Keratinocyte (primary cell): Measurements from ENCODE around the gene DOCK7. TPM values are rescaled to one million over a fixed set of nuclear protein-coding genes. Genes with fewer than 3 reads are reported as not detected.

Experiments used
- DNase-seq: peaks from one replicate; pipeline ENCODE4 v3.0.0-alpha.2; 2011; ENCODE audit warnings: low read depth, missing footprints, low spot score
- FAIRE-seq: peaks from 2 replicates; lab custom pipeline; 2011; peaks lifted over from hg19 to GRCh38; lab: Jason Lieb, UNC
- H2AFZ ChIP-seq: 2 replicates; pipeline ENCODE4 v1.6.0; 2012; ENCODE audit warnings: low read length, control low read depth, inconsistent platforms; ENCODE audit not compliant: control insufficient read depth
- H3K27ac ChIP-seq: 2 replicates; pipeline ENCODE4 v1.5.1; 2011; ENCODE audit warnings: low read length; ENCODE audit not compliant: control insufficient read depth, insufficient read depth
- H3K27me3 ChIP-seq: 3 replicates; pipeline ENCODE4 v1.6.0; 2011; ENCODE audit warnings: low read length; ENCODE audit not compliant: control insufficient read depth, insufficient read depth; ENCODE audit errors: extremely low read depth
- H3K36me3 ChIP-seq, 2 experiments: 2 replicates in 1 of 2; 3 replicates in 1 of 2; pipeline ENCODE4 v1.5.1; 2011; ENCODE audit warnings: low read length in 2 of 2, mild to moderate bottlenecking in 1 of 2; ENCODE audit not compliant: control insufficient read depth in 2 of 2, insufficient read depth in 2 of 2; ENCODE audit errors: extremely low read depth in 1 of 2
- H3K4me1 ChIP-seq: 3 replicates; pipeline ENCODE4 v1.5.1; 2011; ENCODE audit warnings: low read length; ENCODE audit not compliant: control insufficient read depth, insufficient read depth; ENCODE audit errors: extremely low read depth
- H3K4me2 ChIP-seq: 3 replicates; pipeline ENCODE4 v1.6.0; 2011; ENCODE audit warnings: low read depth, low read length; ENCODE audit not compliant: control insufficient read depth, insufficient read depth; ENCODE audit errors: extremely low read depth
- H3K4me3 ChIP-seq, 3 experiments: fragments of 200-600 bp in 1 of 3; sonication (generic) in 1 of 3; 2 replicates in 2 of 3; 3 replicates in 1 of 3; pipeline ENCODE4 v1.5.1; 2011 to 2016; ENCODE audit warnings: low read length in 3 of 3, mild to moderate bottlenecking in 3 of 3, control low read depth in 2 of 3, inconsistent platforms in 1 of 3, low read depth in 1 of 3, mixed read lengths in 1 of 3, mixed run types in 1 of 3, moderate library complexity in 1 of 3; ENCODE audit not compliant: control insufficient read depth in 2 of 3, insufficient read depth in 2 of 3; ENCODE audit errors: extremely low read depth in 1 of 3
- H3K79me2 ChIP-seq: 2 replicates; pipeline ENCODE4 v1.6.0; 2012; ENCODE audit warnings: low read length; ENCODE audit not compliant: control insufficient read depth, insufficient read depth
- H3K9ac ChIP-seq: 3 replicates; pipeline ENCODE4 v1.6.0; 2011; ENCODE audit warnings: low read length; ENCODE audit not compliant: control insufficient read depth, insufficient read depth; ENCODE audit errors: extremely low read depth
- H3K9me1 ChIP-seq: 3 replicates; pipeline ENCODE4 v1.6.0; 2011; ENCODE audit warnings: low read length; ENCODE audit not compliant: control insufficient read depth, insufficient read depth; ENCODE audit errors: extremely low read depth
- H3K9me3 ChIP-seq: 2 replicates; pipeline ENCODE4 v1.5.1; 2012; ENCODE audit warnings: low read depth, low read length; ENCODE audit not compliant: control insufficient read depth
- H4K20me1 ChIP-seq: 3 replicates; pipeline ENCODE4 v1.6.0; 2011; ENCODE audit warnings: low read length; ENCODE audit not compliant: control insufficient read depth, insufficient read depth; ENCODE audit errors: extremely low read depth
- EZH2 ChIP-seq: IDR thresholded peaks from one replicate; pipeline ENCODE4 v1.6.1; 2012; ENCODE audit warnings: inconsistent platforms, mild to moderate bottlenecking, low read length, moderate library complexity
- dilution Hi-C: fragments of 300-500 bp; cut with MboI; formaldehyde crosslinking; loops from one replicate; pipeline ENCODE4 v1.7.0; 2020; ENCODE audit warnings: low sequenced_read_pairs; ENCODE audit not compliant: extremely low pct_ligation_motif_present
- polyA plus RNA-seq, 5 experiments: library from polyadenylated mRNA; depleted of rRNA in 3 of 5; stranded (reverse) in 3 of 5; stranded (forward) in 1 of 5; unstranded in 1 of 5; fragments of >200 nt; gene quantifications; 1 replicate in 1 of 5; 2 replicates in 3 of 5; 3 replicates in 1 of 5; pipeline versions ENCODE4 v1.2.1 to v1.2.3, GENCODE V29; 2011 to 2012; ENCODE audit warnings: missing spikeins in 2 of 5, low read depth in 1 of 5, low replicate concordance in 1 of 5
- TF ChIP-seq, protein P1 (sequence below), 3 experiments: IDR thresholded peaks in 1 of 3; conservative IDR thresholded peaks in 1 of 3; optimal IDR thresholded peaks in 1 of 3; 2 replicates in 2 of 3; 3 replicates in 1 of 3; pipeline versions ENCODE3 to v1.5.1; 2011; ENCODE audit warnings: low read length in 3 of 3, mild to moderate bottlenecking in 3 of 3, moderate library complexity in 2 of 3, control low read depth in 1 of 3, inconsistent platforms in 1 of 3; ENCODE audit not compliant: insufficient read depth in 2 of 3; ENCODE audit errors: extremely low read depth in 1 of 3

Gene DOCK7
- polyA plus RNA-seq, 1 donor (not counting 4 experiments of a cell fraction or from before 2014, with no cell fraction given) = 66.9 TPM

DNA sequence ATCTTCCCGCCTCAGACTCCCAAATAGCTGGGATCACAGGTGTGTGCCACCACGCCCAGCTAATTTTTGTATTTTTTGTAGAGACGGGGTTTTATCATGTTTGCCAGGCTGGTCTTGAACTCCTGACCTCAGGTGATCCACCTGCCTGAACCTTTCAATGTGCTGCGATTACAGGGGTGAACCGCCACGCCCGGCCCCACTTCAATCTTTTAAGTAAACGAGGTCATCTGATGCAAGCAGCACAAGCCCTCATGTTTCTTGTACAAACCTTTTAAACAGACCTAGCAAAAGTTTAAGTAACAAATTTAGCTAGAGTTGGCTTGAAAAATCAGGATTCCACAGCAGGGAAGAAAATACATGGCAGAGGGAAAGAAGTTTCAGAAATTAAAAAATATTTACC lies 272.5 kb downstream of the DOCK7 start:
- Histone ChIP-seq H3K4me1 (no peaks in the 10 kb centered on the region), H3K9ac (no peak overlapping the region), H3K4me3 (no peak overlapping the region), H3K27ac (no peak overlapping the region), H2AFZ (no peak overlapping the region), H3K9me3 (no peaks in the 10 kb centered on the region), H3K4me2 (no peak overlapping the region), H3K27me3 (no peaks in the 10 kb centered on the region), H4K20me1 (no peaks in the 10 kb centered on the region), H3K36me3 (no peaks in the 10 kb centered on the region), H3K9me1 (no peaks in the 10 kb centered on the region), H3K79me2 (no peaks in the 10 kb centered on the region)
- dilution Hi-C loops = no loop called here
- TF ChIP-seq EZH2 = no peak
- TF ChIP-seq, protein P1, sequence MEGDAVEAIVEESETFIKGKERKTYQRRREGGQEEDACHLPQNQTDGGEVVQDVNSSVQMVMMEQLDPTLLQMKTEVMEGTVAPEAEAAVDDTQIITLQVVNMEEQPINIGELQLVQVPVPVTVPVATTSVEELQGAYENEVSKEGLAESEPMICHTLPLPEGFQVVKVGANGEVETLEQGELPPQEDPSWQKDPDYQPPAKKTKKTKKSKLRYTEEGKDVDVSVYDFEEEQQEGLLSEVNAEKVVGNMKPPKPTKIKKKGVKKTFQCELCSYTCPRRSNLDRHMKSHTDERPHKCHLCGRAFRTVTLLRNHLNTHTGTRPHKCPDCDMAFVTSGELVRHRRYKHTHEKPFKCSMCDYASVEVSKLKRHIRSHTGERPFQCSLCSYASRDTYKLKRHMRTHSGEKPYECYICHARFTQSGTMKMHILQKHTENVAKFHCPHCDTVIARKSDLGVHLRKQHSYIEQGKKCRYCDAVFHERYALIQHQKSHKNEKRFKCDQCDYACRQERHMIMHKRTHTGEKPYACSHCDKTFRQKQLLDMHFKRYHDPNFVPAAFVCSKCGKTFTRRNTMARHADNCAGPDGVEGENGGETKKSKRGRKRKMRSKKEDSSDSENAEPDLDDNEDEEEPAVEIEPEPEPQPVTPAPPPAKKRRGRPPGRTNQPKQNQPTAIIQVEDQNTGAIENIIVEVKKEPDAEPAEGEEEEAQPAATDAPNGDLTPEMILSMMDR (optimal IDR thresholded peaks at IDR 0.05 in 1 of 3, IDR thresholded peaks at IDR 0.05 in 1 of 3, conservative IDR thresholded peaks at IDR 0.05 in 1 of 3; ENCODE audit: extremely low read depth in 1 of 3, insufficient read depth in 2 of 3, low read length in 3 of 3) = no peak
- DNase-seq (no peak), FAIRE-seq (no peak)

DNA sequence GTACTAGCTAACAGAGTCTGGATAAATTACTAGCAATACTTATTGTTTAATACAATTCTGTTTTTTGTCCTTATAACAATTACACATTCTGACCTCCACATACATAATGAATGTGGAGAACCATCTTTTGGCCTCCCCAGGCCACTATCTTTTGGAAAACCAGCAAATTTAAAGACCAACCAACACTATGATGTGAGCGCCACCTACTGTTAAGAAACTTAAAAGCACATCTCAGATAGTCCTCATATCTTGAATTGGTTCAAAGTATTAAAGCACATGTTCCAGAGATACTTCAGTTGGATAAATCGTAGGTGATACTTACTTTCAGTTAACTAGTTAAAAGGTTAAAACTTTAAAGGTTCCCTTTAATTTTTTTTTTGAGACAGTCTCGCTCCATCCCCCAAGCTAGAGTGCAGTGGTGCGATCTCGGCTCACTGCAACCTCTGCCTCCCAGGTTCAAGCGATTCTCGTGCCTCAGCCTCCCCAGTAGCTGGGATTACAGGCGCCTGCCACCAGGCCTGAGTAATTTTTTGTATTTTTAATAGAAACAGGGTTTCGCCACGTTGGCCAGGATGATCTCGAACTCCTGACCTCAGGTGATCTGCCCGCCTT lies 280.7 kb downstream of the DOCK7 start:
- no peaks in the 10 kb centered on the region for H4K20me1 ChIP-seq
- FAIRE-seq = no peak
- dilution Hi-C loops = no loop called here
- H3K4me3 ChIP-seq = no peak overlapping the region
- H3K9me3 ChIP-seq = no peaks in the 10 kb centered on the region
- TF ChIP-seq, protein P1 (optimal IDR thresholded peaks at IDR 0.05 in 1 of 3, IDR thresholded peaks at IDR 0.05 in 1 of 3, conservative IDR thresholded peaks at IDR 0.05 in 1 of 3; ENCODE audit: extremely low read depth in 1 of 3, insufficient read depth in 2 of 3, low read length in 3 of 3) = peak; percentile 31 to 72 (median 67)
- no peak for TF ChIP-seq EZH2
- no peaks in the 10 kb centered on the region for H3K4me1 ChIP-seq
- H3K4me2 ChIP-seq = no peak overlapping the region
- H3K36me3 ChIP-seq = no peaks in the 10 kb centered on the region
- H3K9me1 ChIP-seq = no peaks in the 10 kb centered on the region
- H3K79me2 ChIP-seq = no peaks in the 10 kb centered on the region
- no peak overlapping the region for H3K27ac ChIP-seq
- H3K9ac ChIP-seq = no peak overlapping the region
- H3K27me3 ChIP-seq = no peaks in the 10 kb centered on the region
- no peak for DNase-seq
- H2AFZ ChIP-seq = no peak overlapping the region
